T-cell (primary cell): ENCODE data around the gene CGNL1. TPM values are rescaled to one million over a fixed set of nuclear protein-coding genes. Genes with fewer than 3 reads are reported as not detected.

ENCODE experiments used
- ATAC-seq, 4 experiments: fragments of 200-7000 bp in 3 of 4; fragments of 150-1000 bp in 1 of 4; cut with Tn5 transposase; replicated peaks in 1 of 4; 1 replicate in 3 of 4; 2 replicates in 1 of 4; pipeline ENCODE4 v1.10.0; 2021; ENCODE audit warnings: moderate library complexity in 3 of 4, mild to moderate bottlenecking in 2 of 4, moderate number of reproducible peaks in 1 of 4
- CTCF ChIA-PET, 2 donors: fragments of 300-600 bp; sonication (Branson Sonifier 250); formaldehyde crosslinking; loops; one replicate each; lab custom pipeline; 2022; ENCODE audit warnings: antibody characterized with exemption in 2 of 2; lab: Charles Lee
- POLR2A ChIA-PET, 2 donors: fragments of 300-600 bp; sonication (Branson Sonifier 250); formaldehyde crosslinking; loops; one replicate each; lab custom pipeline; 2022; ENCODE audit warnings: antibody characterized with exemption in 2 of 2; lab: Charles Lee
- DNase-seq, 35 experiments: peaks; one replicate each; pipeline versions ENCODE4 v3.0.0 to v3.0.0-alpha.2; 2013 to 2023
- H3K27ac ChIP-seq: one replicate; pipeline ENCODE4 v1.5.1; 2013; ENCODE audit warnings: low read length
- H3K27me3 ChIP-seq, 2 experiments: replicated peaks in 1 of 2; 1 replicate in 1 of 2; 2 replicates in 1 of 2; pipeline versions ENCODE4 v1.6.1 to v1.7.0; 2013; ENCODE audit warnings: low read length in 1 of 2, mixed read lengths in 1 of 2; ENCODE audit not compliant: control insufficient read depth in 2 of 2, insufficient read depth in 2 of 2; ENCODE audit errors: extremely low read depth in 1 of 2
- H3K36me3 ChIP-seq, 2 donors: 1 replicate in 1 of 2; 2 replicates in 1 of 2; pipeline versions ENCODE4 v1.6.1 to v1.7.0; 2013; ENCODE audit warnings: low read length in 1 of 2; ENCODE audit not compliant: control insufficient read depth in 2 of 2, insufficient read depth in 1 of 2; ENCODE audit errors: extremely low read depth in 1 of 2
- H3K4me1 ChIP-seq, 2 experiments: 1 replicate in 1 of 2; 2 replicates in 1 of 2; pipeline versions ENCODE4 v1.6.1 to v1.7.0; 2013; ENCODE audit warnings: low read length in 2 of 2, mixed read lengths in 1 of 2; ENCODE audit not compliant: insufficient read depth in 2 of 2, control insufficient read depth in 1 of 2; ENCODE audit errors: extremely low read depth in 1 of 2
- H3K4me3 ChIP-seq, 2 donors: 1 replicate in 1 of 2; 2 replicates in 1 of 2; pipeline versions ENCODE4 v1.5.1 to v1.7.0; 2013; ENCODE audit warnings: mild to moderate bottlenecking in 2 of 2, low read length in 1 of 2, moderate library complexity in 1 of 2; ENCODE audit not compliant: control insufficient read depth in 1 of 2; ENCODE audit errors: extremely low read depth in 1 of 2
- H3K9me3 ChIP-seq: 2 replicates; pipeline ENCODE4 v1.7.0; 2013
- H3K27ac Mint-ChIP-seq, 2 donors: one replicate each; pipeline ENCODE4 v1.8.0; 2020 to 2021; ENCODE audit warnings: mild to moderate bottlenecking in 2 of 2, mixed read lengths in 2 of 2
- H3K27me3 Mint-ChIP-seq, 2 donors: one replicate each; pipeline ENCODE4 v1.8.0; 2021 to 2022; ENCODE audit warnings: mixed read lengths in 2 of 2
- H3K36me3 Mint-ChIP-seq: one replicate; pipeline ENCODE4 v1.8.0; 2021; ENCODE audit warnings: mixed read lengths
- H3K4me1 Mint-ChIP-seq, 3 donors: one replicate each; pipeline ENCODE4 v1.8.0; 2020 to 2022; ENCODE audit warnings: mixed read lengths in 3 of 3, mild to moderate bottlenecking in 1 of 3
- H3K4me3 Mint-ChIP-seq, 3 donors: one replicate each; pipeline ENCODE4 v1.8.0; 2020 to 2022; ENCODE audit warnings: mild to moderate bottlenecking in 3 of 3, mixed read lengths in 3 of 3, moderate library complexity in 3 of 3
- H3K9me3 Mint-ChIP-seq, 3 donors: one replicate each; pipeline ENCODE4 v1.8.0; 2020 to 2022; ENCODE audit warnings: mixed read lengths in 3 of 3
- WGBS: methylation state at CpG from one replicate; pipeline ENCODE4 v1.1.5; 2013; ENCODE audit warnings: missing lambda C conversion rate; ENCODE audit not compliant: insufficient coverage; 5-methylcytosine and 5-hydroxymethylcytosine counted together
- total RNA-seq, 35 experiments: library from RNA in 6 of 35; stranded (reverse) in 6 of 35; fragments of 120-200 nt in 1 of 35; gene quantifications; one replicate each; pipeline versions ENCODE4 v1.2.1 to v1.2.4 and lab custom pipeline; 2013 to 2026

Gene CGNL1
- total RNA-seq, 5 donors from 2014 or later (not counting 1 experiment from before 2014, with no cell fraction given) = 0.13 to 0.18 (median 0.16) TPM; not detected in 2

GRCh38 chr15:57424628-57425405, 48.5 kb downstream of the CGNL1 start:
- Mint-ChIP-seq H3K4me3 (no peak overlapping the region), H3K36me3 (no peaks in the 10 kb centered on the region), H3K27ac (no peak overlapping the region), H3K9me3 (no peaks in the 10 kb centered on the region), H3K4me1 (no peaks in the 10 kb centered on the region), H3K27me3 (peaks cover 4 to 20% of the 10 kb centered on the region in 2 donors)
- Histone ChIP-seq H3K36me3 (no peaks in the 10 kb centered on the region), H3K9me3 (no peaks in the 10 kb centered on the region), H3K27me3 (peaks cover 0 to 10% of the 10 kb centered on the region in 2 experiments), H3K4me1 (no peaks in the 10 kb centered on the region), H3K4me3 (no peak overlapping the region), H3K27ac (no peak overlapping the region)
- CTCF ChIA-PET = no interaction called here
- POLR2A ChIA-PET = no interaction called here
- no peak for DNase-seq
- no peak for ATAC-seq
- 100% methylated on average over 1 of the region's 6 CpGs for WGBS

- no peak for ATAC-seq
- no peak overlapping the region for H3K27ac ChIP-seq
- DNase-seq = no peak
- H3K9me3 ChIP-seq = no peaks in the 10 kb centered on the region
- ChIA-PET POLR2A (no interaction called here), CTCF (no interaction called here)
- H3K36me3 ChIP-seq = no peaks in the 10 kb centered on the region
- H3K36me3 Mint-ChIP-seq = no peaks in the 10 kb centered on the region
- H3K4me3 Mint-ChIP-seq = no peak overlapping the region
- no peak overlapping the region for H3K4me3 ChIP-seq
- no peaks in the 10 kb centered on the region for H3K4me1 ChIP-seq
- no CpG with 5 or more reads among the region's 3 CpGs for WGBS
- peaks cover 4 to 12% of the 10 kb centered on the region in 2 donors for H3K27me3 Mint-ChIP-seq
- H3K9me3 Mint-ChIP-seq = no peaks in the 10 kb centered on the region
- no peaks in the 10 kb centered on the region for H3K4me1 Mint-ChIP-seq
- no peak overlapping the region for H3K27ac Mint-ChIP-seq
- H3K27me3 ChIP-seq = peaks cover 0 to 10% of the 10 kb centered on the region in 2 experiments
Measured at GRCh38 chr15:57425842-57426241, 49.5 kb downstream of the CGNL1 start.

DNA sequence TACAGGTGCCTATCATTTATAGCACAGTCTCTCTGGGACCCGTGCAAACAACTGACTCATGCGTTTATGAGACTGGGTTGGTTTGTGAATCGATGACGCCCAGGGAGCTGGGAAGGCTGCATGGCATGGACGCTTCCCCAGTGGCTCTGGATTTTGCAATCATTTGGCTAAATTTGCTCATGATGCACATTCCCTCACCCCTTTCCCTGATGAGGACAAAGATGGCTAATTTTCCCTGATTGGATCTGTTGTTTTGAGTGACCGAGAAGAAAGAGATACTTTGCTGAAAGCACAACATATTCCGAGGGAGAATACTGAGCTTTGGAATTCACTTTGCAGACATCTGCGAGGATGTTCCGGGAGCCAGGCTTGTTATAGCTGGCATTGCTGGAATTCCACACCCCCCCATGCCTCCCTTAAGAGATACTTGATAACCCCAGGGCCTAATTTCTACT, 51.1 kb downstream of the CGNL1 start:
- ChIA-PET POLR2A (no interaction called here), CTCF (no interaction called here)
- H3K4me1 Mint-ChIP-seq = no peaks in the 10 kb centered on the region
- Histone ChIP-seq H3K27me3 (peaks cover 0 to 14% of the 10 kb centered on the region in 2 experiments), H3K36me3 (no peaks in the 10 kb centered on the region), H3K27ac (no peak overlapping the region), H3K4me3 (no peak overlapping the region), H3K4me1 (no peaks in the 10 kb centered on the region), H3K9me3 (no peaks in the 10 kb centered on the region)
- no peak overlapping the region for H3K4me3 Mint-ChIP-seq
- DNase-seq = no peak
- peaks cover 8 to 15% of the 10 kb centered on the region in 2 donors for H3K27me3 Mint-ChIP-seq
- 96% methylated on average over 4 of the region's 9 CpGs for WGBS
- no peak overlapping the region for H3K27ac Mint-ChIP-seq
- no peaks in the 10 kb centered on the region for H3K36me3 Mint-ChIP-seq
- ATAC-seq = no peak
- no peaks in the 10 kb centered on the region for H3K9me3 Mint-ChIP-seq

DNA sequence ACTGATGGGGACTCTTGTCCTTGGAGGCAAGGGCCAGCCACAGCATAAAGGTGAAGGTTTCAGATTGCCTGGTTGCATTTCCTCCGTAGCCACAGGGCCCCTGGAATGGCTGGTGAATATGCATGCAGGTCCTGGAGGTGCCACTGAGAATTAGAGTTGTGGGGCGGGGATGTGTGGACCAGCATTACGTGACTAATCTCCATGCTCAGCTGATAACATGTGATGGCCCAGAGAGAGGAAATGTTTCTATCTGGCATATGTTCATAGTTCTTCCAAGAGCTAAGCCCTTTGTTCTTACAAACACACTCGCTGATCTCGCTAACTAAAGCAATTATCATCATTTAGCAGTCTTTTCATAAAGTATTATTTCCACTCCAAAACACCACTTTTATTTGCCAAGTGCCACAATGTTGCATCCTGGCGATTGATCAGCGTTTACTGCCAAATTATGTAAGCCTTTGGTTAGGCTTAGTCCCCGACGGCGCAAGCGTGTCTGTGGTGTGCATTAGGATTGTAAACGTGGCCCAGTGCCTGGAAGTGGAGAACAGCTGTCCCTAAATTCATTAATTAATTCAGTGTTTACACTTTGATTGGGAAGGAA, 55.9 kb downstream of the CGNL1 start:
- ChIA-PET CTCF (interaction anchor here in 1 of 2 donors (0.6 kb wide), 1 partner anchor 809 kb away, joined by 3 read pairs; no protein-coding TSS in a partner anchor), POLR2A (no interaction called here)
- no peaks in the 10 kb centered on the region for H3K4me1 Mint-ChIP-seq
- H3K9me3 Mint-ChIP-seq = no peaks in the 10 kb centered on the region
- no peaks in the 10 kb centered on the region for H3K36me3 ChIP-seq
- ATAC-seq = no peak
- H3K27me3 ChIP-seq = peaks cover 0 to 11% of the 10 kb centered on the region in 2 experiments
- WGBS = 87% methylated on average over 8 of the region's 12 CpGs
- no peaks in the 10 kb centered on the region for H3K36me3 Mint-ChIP-seq
- H3K9me3 ChIP-seq = no peaks in the 10 kb centered on the region
- no peak overlapping the region for H3K4me3 ChIP-seq
- no peak for DNase-seq
- H3K27ac Mint-ChIP-seq = no peak overlapping the region
- no peak overlapping the region for H3K27ac ChIP-seq
- peaks cover 12 to 22% of the 10 kb centered on the region in 2 donors for H3K27me3 Mint-ChIP-seq
- no peak overlapping the region for H3K4me3 Mint-ChIP-seq
- no peaks in the 10 kb centered on the region for H3K4me1 ChIP-seq

GRCh38 chr15:57436166-57436565, 59.9 kb downstream of the CGNL1 start:
- Mint-ChIP-seq H3K4me3 (no peak overlapping the region), H3K9me3 (no peaks in the 10 kb centered on the region), H3K27ac (no peak overlapping the region), H3K27me3 (peaks cover 12 to 14% of the 10 kb centered on the region in 2 donors), H3K36me3 (no peaks in the 10 kb centered on the region), H3K4me1 (no peaks in the 10 kb centered on the region)
- Histone ChIP-seq H3K27me3 (peaks cover 0 to 11% of the 10 kb centered on the region in 2 experiments), H3K27ac (no peak overlapping the region), H3K36me3 (no peaks in the 10 kb centered on the region), H3K4me1 (no peaks in the 10 kb centered on the region), H3K9me3 (no peaks in the 10 kb centered on the region), H3K4me3 (no peak overlapping the region)
- ChIA-PET CTCF (no interaction called here), POLR2A (interaction anchor here in 1 of 2 donors (1.0 kb wide), 1 partner anchor 64 kb away, joined by 8 read pairs; no protein-coding TSS in a partner anchor)
- no CpG with 5 or more reads among the region's 1 CpG for WGBS
- ATAC-seq (no peak), DNase-seq (no peak)

GRCh38 chr15:57436961-57437360, 60.7 kb downstream of the CGNL1 start:
- Histone ChIP-seq H3K36me3 (no peaks in the 10 kb centered on the region), H3K27me3 (peaks cover 0 to 10% of the 10 kb centered on the region in 2 experiments), H3K9me3 (no peaks in the 10 kb centered on the region), H3K4me3 (no peak overlapping the region), H3K27ac (no peak overlapping the region), H3K4me1 (no peaks in the 10 kb centered on the region)
- CTCF ChIA-PET = no interaction called here
- H3K4me3 Mint-ChIP-seq = no peak overlapping the region
- H3K9me3 Mint-ChIP-seq = no peaks in the 10 kb centered on the region
- WGBS = no CpG with 5 or more reads among the region's 2 CpGs
- H3K27me3 Mint-ChIP-seq = peaks cover 11 to 12% of the 10 kb centered on the region in 2 donors
- no peaks in the 10 kb centered on the region for H3K36me3 Mint-ChIP-seq
- POLR2A ChIA-PET = no interaction called here
- ATAC-seq (no peak), DNase-seq (no peak)
- no peaks in the 10 kb centered on the region for H3K4me1 Mint-ChIP-seq
- H3K27ac Mint-ChIP-seq = no peak overlapping the region
